AG09309 (cell line): ENCODE data around the gene TCF15.
A peak's percentile ranks its signal among the peaks of the same experiment; 100 is the strongest.

Source experiments
- DNase-seq: peaks from one replicate; pipeline ENCODE4 v3.0.0-alpha.2; 2010; ENCODE audit warnings: low read depth
- H3K4me3 ChIP-seq: 2 replicates; pipeline ENCODE4 v1.5.1; 2011; ENCODE audit warnings: mild to moderate bottlenecking, low read depth, low read length, moderate library complexity; ENCODE audit not compliant: control insufficient read depth
- TF ChIP-seq, protein P1 (sequence below): IDR thresholded peaks from 2 replicates; pipeline ENCODE4 v1.5.1; 2011; ENCODE audit warnings: mild to moderate bottlenecking, low read depth, low read length, inconsistent platforms; ENCODE audit not compliant: insufficient read depth, control insufficient read depth; ENCODE audit errors: missing control alignments

TCF15 gene

GRCh38 chr20:577167-577791, 32.8 kb downstream of the TCF15 start:
- H3K4me3 ChIP-seq = no peak overlapping the region
- DNase-seq = no peak
- TF ChIP-seq, protein P1, sequence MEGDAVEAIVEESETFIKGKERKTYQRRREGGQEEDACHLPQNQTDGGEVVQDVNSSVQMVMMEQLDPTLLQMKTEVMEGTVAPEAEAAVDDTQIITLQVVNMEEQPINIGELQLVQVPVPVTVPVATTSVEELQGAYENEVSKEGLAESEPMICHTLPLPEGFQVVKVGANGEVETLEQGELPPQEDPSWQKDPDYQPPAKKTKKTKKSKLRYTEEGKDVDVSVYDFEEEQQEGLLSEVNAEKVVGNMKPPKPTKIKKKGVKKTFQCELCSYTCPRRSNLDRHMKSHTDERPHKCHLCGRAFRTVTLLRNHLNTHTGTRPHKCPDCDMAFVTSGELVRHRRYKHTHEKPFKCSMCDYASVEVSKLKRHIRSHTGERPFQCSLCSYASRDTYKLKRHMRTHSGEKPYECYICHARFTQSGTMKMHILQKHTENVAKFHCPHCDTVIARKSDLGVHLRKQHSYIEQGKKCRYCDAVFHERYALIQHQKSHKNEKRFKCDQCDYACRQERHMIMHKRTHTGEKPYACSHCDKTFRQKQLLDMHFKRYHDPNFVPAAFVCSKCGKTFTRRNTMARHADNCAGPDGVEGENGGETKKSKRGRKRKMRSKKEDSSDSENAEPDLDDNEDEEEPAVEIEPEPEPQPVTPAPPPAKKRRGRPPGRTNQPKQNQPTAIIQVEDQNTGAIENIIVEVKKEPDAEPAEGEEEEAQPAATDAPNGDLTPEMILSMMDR = peak; percentile 38

GRCh38 chr20:576156-576555, 34.0 kb downstream of the TCF15 start:
- TF ChIP-seq, protein P1 = no peak
- H3K4me3 ChIP-seq = no peak overlapping the region
- no peak for DNase-seq

GRCh38 chr20:575230-575629, 34.9 kb downstream of the TCF15 start:
- no peak overlapping the region for H3K4me3 ChIP-seq
- DNase-seq = no peak
- TF ChIP-seq, protein P1 = no peak

DNA sequence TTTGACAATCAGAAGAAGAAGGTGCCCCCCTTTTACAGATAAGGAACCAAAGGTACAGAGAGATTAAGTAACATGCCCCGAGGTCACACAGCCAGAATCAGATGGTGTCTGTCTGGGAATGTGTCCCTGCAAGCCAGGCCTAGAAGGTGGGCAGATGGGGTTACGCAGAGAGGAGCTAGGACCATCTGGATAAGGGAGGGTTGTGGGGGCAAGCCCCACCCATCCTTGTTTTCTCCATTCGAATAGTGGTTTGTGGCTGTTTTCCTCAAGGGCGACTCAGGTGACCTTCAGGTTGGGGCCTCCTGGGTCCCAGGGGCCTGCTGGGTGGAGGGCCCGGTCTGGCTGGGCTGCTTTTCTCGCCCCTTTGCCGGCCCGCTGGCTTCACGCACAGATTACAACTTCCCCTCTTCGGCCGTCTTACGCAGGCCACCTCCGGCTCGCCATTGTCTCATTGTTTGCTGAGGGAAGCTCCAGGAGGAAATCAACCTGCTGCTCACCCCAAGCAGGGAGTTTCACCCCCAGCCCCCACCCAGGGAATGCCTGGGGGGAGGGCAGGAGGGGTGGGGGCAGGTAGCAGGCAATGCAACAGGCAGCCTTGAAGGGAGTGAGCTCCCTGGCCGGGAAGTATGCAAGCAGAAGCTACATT, 35.7 kb downstream of the TCF15 start:
- no peak overlapping the region for H3K4me3 ChIP-seq
- no peak for DNase-seq
- TF ChIP-seq, protein P1 = no peak

- no peak for DNase-seq
- TF ChIP-seq, protein P1 = no peak
- no peak overlapping the region for H3K4me3 ChIP-seq
Observed at GRCh38 chr20:573414-574296, 36.5 kb downstream of the TCF15 start.

DNA sequence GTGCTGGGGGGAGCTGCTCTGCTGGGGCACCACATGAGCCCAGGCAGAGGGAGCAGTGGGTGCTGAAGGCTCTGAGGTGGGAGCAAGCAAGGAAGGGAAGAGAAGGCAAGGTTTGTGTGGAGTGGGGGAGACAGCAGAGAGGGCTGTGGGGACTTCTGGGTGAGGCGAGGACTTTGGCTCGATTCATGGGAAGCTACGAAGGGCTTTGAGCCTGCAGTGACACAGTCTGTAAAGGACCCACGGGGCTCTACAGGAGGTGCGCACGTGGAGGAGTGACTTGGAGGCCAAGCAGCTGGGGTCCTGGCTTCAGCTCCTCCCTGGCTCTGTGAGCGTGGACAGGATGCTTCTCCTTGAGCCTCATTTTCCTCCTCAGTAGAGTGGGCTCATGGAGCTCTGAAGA, 37.4 kb downstream of the TCF15 start:
- TF ChIP-seq, protein P1 = no peak
- DNase-seq = no peak
- H3K4me3 ChIP-seq = no peak overlapping the region
